ENCODE data around the gene SCGB1D1.
"Not testable (repeated sequence)": the region's sequence is repeated elsewhere in the genome, so short reads cannot be mapped to it uniquely, and the experiment has no call there.

The SCGB1D1 gene

DNA sequence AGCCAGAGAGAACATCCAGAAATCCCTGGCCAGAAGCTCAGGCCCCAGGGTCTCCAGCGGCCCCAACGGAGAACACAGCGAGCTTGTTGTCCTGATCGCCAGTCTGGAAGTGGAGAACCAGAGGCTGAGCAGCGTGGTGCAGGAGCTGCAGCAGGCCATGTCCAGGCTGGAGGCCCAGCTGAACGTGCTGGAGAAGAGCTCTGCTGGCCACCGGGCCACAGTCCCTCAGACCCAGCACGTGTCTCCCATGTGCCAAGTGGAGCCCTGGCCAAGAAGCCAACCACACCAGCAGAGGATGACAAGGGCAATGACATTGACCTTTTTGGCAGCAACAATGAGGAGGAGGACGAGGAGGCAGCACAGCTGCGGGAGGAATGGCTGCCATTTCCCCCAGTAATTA, 20.6 kb upstream of the SCGB1D1 start:
- no peak for FAIRE-seq

DNA sequence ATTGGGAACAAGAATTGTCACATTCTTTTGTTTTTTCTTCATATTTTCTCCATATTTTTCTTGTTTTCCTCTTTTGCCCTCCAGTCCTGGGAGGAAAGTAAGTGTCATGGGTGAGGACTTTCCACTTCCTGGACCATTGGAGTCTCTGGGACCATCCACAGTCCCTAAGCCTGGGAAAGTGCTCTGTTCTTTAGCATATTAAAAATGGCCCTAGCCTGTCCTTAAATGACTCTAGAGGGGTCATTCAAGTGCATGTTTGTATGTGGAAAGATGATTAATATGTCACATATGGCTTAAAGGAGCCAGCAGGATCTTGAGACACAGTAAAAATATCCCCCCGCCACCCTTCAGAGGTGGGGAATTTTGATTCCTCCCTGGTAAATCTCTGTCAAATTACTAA, 20.1 kb upstream of the SCGB1D1 start:
- no peak for FAIRE-seq

DNA sequence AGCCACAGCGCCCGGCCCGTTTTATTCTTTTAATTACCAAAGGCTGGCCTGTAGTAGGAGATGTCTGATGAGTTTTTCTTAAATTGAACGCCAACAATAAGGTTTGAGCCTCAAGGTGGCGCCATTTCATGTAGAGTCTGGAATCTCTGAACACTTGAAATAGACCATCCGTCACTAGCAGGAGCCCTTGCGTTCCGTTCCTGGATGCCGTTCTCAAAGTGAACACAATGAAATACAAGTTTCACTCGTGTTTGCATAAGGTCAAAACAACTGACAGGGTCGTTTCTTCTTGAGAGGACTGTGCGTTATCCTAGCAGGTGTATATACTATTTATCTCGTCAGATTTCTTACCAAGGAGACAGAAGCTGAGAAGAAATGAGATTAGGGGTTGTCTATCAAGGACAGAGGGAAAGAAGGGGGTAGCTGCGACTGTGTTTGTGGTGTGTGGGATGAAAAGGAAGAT, 18.7 kb upstream of the SCGB1D1 start:
- FAIRE-seq = peak; percentile 93

- no peak for FAIRE-seq
Measured at GRCh38 chr11:62172294-62172693, 17.7 kb upstream of the SCGB1D1 start.

- no peak for FAIRE-seq
Measured at GRCh38 chr11:62176766-62177165, 13.2 kb upstream of the SCGB1D1 start.

DNA sequence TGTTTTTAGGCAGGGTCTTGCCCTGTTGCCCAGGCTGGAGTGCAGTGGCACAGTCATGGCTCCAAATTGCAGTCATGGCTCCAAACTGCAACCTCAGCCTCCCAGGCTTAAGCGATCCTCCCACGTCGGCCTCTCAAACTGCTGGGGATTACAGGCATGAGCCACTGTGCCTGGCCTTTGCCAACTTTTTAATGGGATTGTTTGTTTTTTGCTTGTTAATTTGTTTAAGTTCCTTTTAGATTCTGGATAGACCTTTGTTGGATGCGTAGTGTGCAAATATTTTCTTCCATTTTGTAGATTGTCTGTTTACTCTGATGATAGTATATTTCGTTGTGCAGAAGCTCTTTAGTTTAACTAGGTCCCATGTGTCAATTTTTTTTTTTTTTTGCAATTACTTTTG, 10.0 kb upstream of the SCGB1D1 start:
- FAIRE-seq = no peak

- no peak for FAIRE-seq
Measured at GRCh38 chr11:62181097-62181496, 8.9 kb upstream of the SCGB1D1 start.

DNA sequence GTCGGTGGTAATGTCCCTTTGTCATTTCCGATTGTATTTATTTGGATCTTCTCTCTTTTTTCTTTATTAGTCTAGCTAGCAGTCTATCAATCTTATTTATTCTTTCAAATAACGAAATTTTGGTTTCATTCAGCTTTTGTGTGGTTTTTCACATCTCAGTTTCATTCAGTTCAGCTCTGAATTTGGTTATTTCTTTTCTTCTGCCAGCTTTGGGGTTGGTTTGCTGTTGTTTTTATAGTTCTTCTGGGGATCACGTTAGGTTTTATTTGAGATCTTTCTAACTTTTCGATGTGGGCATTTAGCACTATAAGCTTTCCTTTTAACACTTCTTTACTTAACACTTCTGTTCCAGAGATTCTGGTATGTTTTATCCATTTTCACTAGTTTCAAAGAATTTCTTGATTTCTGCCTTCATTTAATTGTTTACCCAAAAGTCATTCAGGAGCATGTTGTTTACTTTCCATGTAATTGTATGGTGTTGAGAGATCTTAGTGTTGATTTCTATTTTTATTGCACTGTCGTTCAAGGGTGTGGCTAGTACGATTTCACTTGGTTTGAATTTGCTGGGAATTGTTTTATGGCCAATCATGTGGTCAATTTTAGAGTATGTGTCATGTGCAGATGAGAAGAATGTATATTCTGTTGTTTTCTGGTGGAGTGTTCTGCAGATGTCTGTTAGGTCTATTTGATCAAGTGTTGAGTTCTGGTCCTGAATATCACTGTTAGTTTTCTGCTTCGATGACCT, 7.7 kb upstream of the SCGB1D1 start:
- no peak for FAIRE-seq

GRCh38 chr11:62186195-62186594, 3.8 kb upstream of the SCGB1D1 start:
- FAIRE-seq = no peak

- no peak for FAIRE-seq
Measured at GRCh38 chr11:62193952-62194351, 3.9 kb downstream of the SCGB1D1 start.

GRCh38 chr11:62195010-62195409, 5.0 kb downstream of the SCGB1D1 start:
- FAIRE-seq = not testable (repeated sequence)

DNA sequence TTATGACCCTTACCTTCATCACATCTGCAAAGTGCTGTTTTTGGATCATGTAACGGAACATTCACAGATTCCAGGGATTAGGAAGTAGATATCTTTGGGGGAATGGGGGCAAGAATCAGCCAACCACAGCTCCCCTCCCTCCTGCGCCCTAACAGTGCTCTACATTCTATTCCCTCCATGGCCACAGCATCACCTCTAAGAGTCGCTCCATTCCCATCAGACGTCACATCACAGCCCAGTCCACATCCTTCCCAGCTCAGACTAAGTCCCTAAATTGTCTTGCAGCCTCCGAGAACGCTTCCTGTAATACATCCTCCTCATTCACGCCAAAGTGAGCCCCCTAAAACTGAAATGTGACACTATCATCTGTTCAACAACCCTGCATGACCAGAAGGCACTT, 5.9 kb downstream of the SCGB1D1 start:
- FAIRE-seq = no peak

GRCh38 chr11:62197400-62197799, 7.4 kb downstream of the SCGB1D1 start:
- FAIRE-seq = not testable (repeated sequence)

- no peak for FAIRE-seq
Measured at GRCh38 chr11:62201376-62201775, 11.4 kb downstream of the SCGB1D1 start.

- no peak for FAIRE-seq
Measured at GRCh38 chr11:62202910-62203309, 12.9 kb downstream of the SCGB1D1 start.

DNA sequence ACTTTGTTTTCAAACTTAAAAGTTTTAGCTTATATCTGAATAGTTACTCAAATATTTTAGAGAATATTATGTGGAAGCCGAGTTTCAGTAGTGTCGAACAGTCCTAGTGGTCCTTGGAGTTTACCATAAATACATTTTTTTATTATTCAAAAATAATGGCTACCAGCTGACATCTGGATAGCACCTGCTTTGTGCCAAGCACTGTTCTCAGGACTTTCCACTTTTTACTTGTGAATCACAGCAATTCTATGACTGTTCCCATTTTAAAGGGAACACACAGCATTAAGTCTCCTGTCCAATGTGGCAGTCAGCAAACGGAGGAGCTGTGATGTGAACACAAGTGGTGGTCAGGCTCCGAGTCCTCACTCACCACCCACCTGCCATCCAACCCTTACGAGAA, 14.4 kb downstream of the SCGB1D1 start:
- FAIRE-seq = no peak

DNA sequence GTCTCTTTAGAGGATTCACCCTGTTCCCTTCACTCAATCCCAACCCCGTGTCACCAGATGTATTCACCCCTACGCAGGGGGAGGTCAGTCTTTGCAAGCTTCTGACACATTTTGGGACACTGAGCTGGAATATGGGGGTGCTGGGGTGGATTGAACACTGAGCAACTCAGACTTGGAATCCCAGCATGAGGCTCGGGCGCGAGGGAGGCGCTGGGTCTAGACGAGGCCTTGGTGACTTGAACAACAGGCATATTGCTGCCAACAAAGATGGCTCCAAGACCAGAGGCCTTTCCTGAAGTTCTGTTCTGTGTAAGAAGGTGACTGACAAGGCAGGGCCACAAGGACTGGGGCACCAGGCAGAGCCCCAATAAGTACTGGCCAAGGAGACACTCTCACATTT, 15.4 kb downstream of the SCGB1D1 start:
- FAIRE-seq = no peak

GRCh38 chr11:62206276-62207066, 16.5 kb downstream of the SCGB1D1 start:
- FAIRE-seq = not testable (repeated sequence)

GRCh38 chr11:62208785-62209144, 18.7 kb downstream of the SCGB1D1 start:
- FAIRE-seq = no peak

GRCh38 chr11:62217191-62217748, 27.3 kb downstream of the SCGB1D1 start:
- peak; percentile 78 for FAIRE-seq

DNA sequence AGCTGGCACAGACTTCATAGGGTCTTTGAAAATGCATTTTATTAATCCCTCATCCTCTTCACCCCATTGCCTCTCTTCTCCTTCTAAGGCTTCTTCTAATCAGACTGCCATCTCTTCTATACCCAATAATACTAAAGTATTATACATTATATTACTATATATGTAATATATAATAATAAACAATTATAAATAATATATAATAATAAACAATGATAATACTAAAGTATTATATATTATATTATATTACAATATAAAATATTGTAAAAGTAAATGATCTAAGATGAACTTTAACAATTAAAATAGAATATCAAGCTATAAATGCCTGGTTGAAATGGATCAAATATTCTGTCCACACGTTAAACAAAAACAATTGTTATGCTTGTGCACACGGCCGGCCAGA, 31.5 kb downstream of the SCGB1D1 start:
- peak; percentile 82 for FAIRE-seq

GRCh38 chr11:62223095-62223494, 33.1 kb downstream of the SCGB1D1 start:
- FAIRE-seq = no peak

- FAIRE-seq = no peak
Measured at GRCh38 chr11:62233730-62234129, 43.7 kb downstream of the SCGB1D1 start.

DNA sequence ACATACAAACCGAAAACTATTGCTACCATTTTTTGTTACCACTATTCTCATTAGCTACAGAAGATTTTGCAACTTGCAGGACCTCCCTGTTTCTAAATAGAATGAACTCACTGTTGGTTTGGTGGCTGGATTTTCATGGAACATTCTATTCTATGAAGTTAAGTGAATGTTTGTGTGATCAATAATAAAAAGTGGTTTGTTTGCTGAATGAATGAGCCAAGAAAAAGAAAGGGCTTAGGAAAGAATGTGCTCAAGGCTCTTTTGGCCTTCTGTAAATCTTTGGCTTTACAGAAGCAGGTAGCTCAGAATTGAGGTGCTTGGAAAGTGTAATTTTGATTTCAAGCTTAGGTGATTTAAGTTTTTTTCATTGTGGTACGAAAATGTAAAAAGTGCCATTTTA, 46.2 kb downstream of the SCGB1D1 start:
- FAIRE-seq = no peak

Measured in G401.6 (cell line).